HepG2 (cell line): ENCODE data around the gene SERPINA6.

Experiments
- EZH2 ChIP-seq: conservative IDR thresholded peaks from 2 replicates; pipeline ENCODE4 v1.6.1; 2012; ENCODE audit warnings: mild to moderate bottlenecking, low read depth, low read length, moderate library complexity
- KAT2B ChIP-seq: fragments of 150-350 bp; IDR thresholded peaks from 2 replicates; pipeline ENCODE4 v1.6.1; 2014; ENCODE audit warnings: low read depth, low read length, borderline replicate concordance
- MBNL3 ChIP-seq: fragments of 250-450 bp; sonication (Bioruptor Pico); conservative IDR thresholded peaks from 2 replicates; pipeline ENCODE4 v1.8.0; 2022; ENCODE audit warnings: mild to moderate bottlenecking, inconsistent platforms
- RBAK ChIP-seq: sonication (generic); formaldehyde crosslinking; IDR thresholded peaks from 2 replicates; pipeline ENCODE4 v1.5.1; 2020; ENCODE audit warnings: mild to moderate bottlenecking, missing genetic modification reagents
- SRY ChIP-seq: sonication (generic); formaldehyde crosslinking; IDR thresholded peaks from 2 replicates; pipeline ENCODE4 v1.8.0; 2022; ENCODE audit warnings: mild to moderate bottlenecking, missing genetic modification reagents
- TF ChIP-seq, protein P1 (sequence below): sonication (generic); formaldehyde crosslinking; IDR thresholded peaks from 2 replicates; pipeline ENCODE4 v1.5.0; 2020; ENCODE audit warnings: mild to moderate bottlenecking, missing genetic modification reagents, moderate library complexity
- TF ChIP-seq, protein P2 (sequence below): sonication (generic); formaldehyde crosslinking; IDR thresholded peaks from 2 replicates; pipeline ENCODE4 v1.8.1; 2023; ENCODE audit warnings: missing genetic modification reagents, inconsistent platforms, borderline replicate concordance
- TF ChIP-seq, protein P3 (sequence below): sonication (generic); formaldehyde crosslinking; conservative IDR thresholded peaks from 2 replicates; pipeline ENCODE4 v1.4.0; 2020; ENCODE audit warnings: missing genetic modification reagents
- TF ChIP-seq, protein P4 (sequence below): sonication (generic); formaldehyde crosslinking; IDR thresholded peaks from 2 replicates; pipeline ENCODE4 v1.4.0; 2020; ENCODE audit warnings: mild to moderate bottlenecking, missing genetic modification reagents

DNA sequence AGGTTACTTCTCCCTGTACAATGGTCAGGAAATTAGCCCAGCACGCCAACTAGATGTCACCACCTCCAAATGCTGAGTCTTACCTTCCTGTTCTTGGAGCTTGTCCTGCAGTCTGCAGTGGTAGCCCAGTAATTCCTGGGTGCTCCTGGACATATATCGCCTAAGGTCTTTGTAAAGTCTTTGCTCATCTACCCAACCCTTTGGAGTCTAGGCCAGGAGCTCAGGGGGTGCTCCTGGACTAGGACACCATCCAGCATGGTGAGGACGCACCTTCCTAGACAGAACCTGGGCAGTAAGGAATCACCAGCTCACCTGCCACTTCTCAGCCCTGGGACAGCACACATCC is 30.6 kb downstream of the SERPINA6 start:
- TF ChIP-seq RBAK (CRISPR knock-in tag) (no peak), MBNL3 (CRISPR knock-in tag) (no peak), KAT2B (no peak), EZH2 (no peak), SRY (CRISPR knock-in tag) (no peak)
- TF ChIP-seq, protein P1, sequence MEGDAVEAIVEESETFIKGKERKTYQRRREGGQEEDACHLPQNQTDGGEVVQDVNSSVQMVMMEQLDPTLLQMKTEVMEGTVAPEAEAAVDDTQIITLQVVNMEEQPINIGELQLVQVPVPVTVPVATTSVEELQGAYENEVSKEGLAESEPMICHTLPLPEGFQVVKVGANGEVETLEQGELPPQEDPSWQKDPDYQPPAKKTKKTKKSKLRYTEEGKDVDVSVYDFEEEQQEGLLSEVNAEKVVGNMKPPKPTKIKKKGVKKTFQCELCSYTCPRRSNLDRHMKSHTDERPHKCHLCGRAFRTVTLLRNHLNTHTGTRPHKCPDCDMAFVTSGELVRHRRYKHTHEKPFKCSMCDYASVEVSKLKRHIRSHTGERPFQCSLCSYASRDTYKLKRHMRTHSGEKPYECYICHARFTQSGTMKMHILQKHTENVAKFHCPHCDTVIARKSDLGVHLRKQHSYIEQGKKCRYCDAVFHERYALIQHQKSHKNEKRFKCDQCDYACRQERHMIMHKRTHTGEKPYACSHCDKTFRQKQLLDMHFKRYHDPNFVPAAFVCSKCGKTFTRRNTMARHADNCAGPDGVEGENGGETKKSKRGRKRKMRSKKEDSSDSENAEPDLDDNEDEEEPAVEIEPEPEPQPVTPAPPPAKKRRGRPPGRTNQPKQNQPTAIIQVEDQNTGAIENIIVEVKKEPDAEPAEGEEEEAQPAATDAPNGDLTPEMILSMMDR = no peak
- TF ChIP-seq, protein P2, sequence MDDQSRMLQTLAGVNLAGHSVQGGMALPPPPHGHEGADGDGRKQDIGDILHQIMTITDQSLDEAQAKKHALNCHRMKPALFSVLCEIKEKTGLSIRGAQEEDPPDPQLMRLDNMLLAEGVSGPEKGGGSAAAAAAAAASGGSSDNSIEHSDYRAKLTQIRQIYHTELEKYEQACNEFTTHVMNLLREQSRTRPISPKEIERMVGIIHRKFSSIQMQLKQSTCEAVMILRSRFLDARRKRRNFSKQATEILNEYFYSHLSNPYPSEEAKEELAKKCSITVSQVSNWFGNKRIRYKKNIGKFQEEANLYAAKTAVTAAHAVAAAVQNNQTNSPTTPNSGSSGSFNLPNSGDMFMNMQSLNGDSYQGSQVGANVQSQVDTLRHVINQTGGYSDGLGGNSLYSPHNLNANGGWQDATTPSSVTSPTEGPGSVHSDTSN (CRISPR knock-in tag) = no peak
- TF ChIP-seq, protein P3, sequence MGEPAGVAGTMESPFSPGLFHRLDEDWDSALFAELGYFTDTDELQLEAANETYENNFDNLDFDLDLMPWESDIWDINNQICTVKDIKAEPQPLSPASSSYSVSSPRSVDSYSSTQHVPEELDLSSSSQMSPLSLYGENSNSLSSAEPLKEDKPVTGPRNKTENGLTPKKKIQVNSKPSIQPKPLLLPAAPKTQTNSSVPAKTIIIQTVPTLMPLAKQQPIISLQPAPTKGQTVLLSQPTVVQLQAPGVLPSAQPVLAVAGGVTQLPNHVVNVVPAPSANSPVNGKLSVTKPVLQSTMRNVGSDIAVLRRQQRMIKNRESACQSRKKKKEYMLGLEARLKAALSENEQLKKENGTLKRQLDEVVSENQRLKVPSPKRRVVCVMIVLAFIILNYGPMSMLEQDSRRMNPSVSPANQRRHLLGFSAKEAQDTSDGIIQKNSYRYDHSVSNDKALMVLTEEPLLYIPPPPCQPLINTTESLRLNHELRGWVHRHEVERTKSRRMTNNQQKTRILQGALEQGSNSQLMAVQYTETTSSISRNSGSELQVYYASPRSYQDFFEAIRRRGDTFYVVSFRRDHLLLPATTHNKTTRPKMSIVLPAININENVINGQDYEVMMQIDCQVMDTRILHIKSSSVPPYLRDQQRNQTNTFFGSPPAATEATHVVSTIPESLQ (CRISPR knock-in tag) = no peak
- TF ChIP-seq, protein P4, sequence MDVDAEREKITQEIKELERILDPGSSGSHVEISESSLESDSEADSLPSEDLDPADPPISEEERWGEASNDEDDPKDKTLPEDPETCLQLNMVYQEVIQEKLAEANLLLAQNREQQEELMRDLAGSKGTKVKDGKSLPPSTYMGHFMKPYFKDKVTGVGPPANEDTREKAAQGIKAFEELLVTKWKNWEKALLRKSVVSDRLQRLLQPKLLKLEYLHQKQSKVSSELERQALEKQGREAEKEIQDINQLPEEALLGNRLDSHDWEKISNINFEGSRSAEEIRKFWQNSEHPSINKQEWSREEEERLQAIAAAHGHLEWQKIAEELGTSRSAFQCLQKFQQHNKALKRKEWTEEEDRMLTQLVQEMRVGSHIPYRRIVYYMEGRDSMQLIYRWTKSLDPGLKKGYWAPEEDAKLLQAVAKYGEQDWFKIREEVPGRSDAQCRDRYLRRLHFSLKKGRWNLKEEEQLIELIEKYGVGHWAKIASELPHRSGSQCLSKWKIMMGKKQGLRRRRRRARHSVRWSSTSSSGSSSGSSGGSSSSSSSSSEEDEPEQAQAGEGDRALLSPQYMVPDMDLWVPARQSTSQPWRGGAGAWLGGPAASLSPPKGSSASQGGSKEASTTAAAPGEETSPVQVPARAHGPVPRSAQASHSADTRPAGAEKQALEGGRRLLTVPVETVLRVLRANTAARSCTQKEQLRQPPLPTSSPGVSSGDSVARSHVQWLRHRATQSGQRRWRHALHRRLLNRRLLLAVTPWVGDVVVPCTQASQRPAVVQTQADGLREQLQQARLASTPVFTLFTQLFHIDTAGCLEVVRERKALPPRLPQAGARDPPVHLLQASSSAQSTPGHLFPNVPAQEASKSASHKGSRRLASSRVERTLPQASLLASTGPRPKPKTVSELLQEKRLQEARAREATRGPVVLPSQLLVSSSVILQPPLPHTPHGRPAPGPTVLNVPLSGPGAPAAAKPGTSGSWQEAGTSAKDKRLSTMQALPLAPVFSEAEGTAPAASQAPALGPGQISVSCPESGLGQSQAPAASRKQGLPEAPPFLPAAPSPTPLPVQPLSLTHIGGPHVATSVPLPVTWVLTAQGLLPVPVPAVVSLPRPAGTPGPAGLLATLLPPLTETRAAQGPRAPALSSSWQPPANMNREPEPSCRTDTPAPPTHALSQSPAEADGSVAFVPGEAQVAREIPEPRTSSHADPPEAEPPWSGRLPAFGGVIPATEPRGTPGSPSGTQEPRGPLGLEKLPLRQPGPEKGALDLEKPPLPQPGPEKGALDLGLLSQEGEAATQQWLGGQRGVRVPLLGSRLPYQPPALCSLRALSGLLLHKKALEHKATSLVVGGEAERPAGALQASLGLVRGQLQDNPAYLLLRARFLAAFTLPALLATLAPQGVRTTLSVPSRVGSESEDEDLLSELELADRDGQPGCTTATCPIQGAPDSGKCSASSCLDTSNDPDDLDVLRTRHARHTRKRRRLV (CRISPR knock-in tag) = no peak
